GM18505 (cell line): ENCODE results near the gene TNIK.
"Not testable (repeated sequence)": the region's sequence is repeated elsewhere in the genome, so short reads cannot be mapped to it uniquely, and the experiment has no call there.

Source experiments
- ATAC-seq: cut with Tn5 transposase; IDR thresholded peaks from one replicate; pipeline ENCODE4 v1.9.1; 2021; ENCODE audit not compliant: unreplicated experiment
- POLR2A ChIP-seq: IDR thresholded peaks from 4 replicates; pipeline ENCODE4 v1.6.1; 2011; ENCODE audit warnings: borderline replicate concordance; ENCODE audit not compliant: insufficient read depth, insufficient read length; ENCODE audit errors: extremely low read depth

TNIK gene

GRCh38 chr3:171249245-171249644 is 211.0 kb downstream of the TNIK start:
- ATAC-seq: peak; percentile 19
- TF ChIP-seq POLR2A: no peak

GRCh38 chr3:171248426-171249111 is 211.6 kb downstream of the TNIK start:
- TF ChIP-seq POLR2A: no peak
- ATAC-seq: peak; percentile 79

- no peak for TF ChIP-seq POLR2A
- ATAC-seq: no peak
Observed at GRCh38 chr3:171245796-171246765, 214.1 kb downstream of the TNIK start.

- no peak for TF ChIP-seq POLR2A
- ATAC-seq: no peak
Observed at GRCh38 chr3:171242951-171243350, 217.3 kb downstream of the TNIK start.

- no peak for ATAC-seq
- TF ChIP-seq POLR2A: no peak
Observed at GRCh38 chr3:171242170-171242569, 218.0 kb downstream of the TNIK start.

GRCh38 chr3:171241655-171242054 is 218.6 kb downstream of the TNIK start:
- not testable (repeated sequence) for ATAC-seq

GRCh38 chr3:171240504-171240835 is 219.7 kb downstream of the TNIK start:
- TF ChIP-seq POLR2A: no peak
- no peak for ATAC-seq

- no peak for ATAC-seq
- no peak for TF ChIP-seq POLR2A
Observed at GRCh38 chr3:171239757-171240503, 220.3 kb downstream of the TNIK start.

GRCh38 chr3:171237009-171237385 is 223.2 kb downstream of the TNIK start:
- TF ChIP-seq POLR2A: no peak
- no peak for ATAC-seq

GRCh38 chr3:171236265-171237008 is 223.8 kb downstream of the TNIK start:
- TF ChIP-seq POLR2A: no peak
- ATAC-seq: no peak

- no peak for TF ChIP-seq POLR2A
- ATAC-seq: no peak
Observed at GRCh38 chr3:171234298-171235010, 225.8 kb downstream of the TNIK start.

- no peak for ATAC-seq
- TF ChIP-seq POLR2A: no peak
Observed at GRCh38 chr3:171231361-171231760, 228.8 kb downstream of the TNIK start.
